ENCODE data around the gene RP9.

RP9 gene, protein sequence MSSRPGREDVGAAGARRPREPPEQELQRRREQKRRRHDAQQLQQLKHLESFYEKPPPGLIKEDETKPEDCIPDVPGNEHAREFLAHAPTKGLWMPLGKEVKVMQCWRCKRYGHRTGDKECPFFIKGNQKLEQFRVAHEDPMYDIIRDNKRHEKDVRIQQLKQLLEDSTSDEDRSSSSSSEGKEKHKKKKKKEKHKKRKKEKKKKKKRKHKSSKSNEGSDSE

DNA sequence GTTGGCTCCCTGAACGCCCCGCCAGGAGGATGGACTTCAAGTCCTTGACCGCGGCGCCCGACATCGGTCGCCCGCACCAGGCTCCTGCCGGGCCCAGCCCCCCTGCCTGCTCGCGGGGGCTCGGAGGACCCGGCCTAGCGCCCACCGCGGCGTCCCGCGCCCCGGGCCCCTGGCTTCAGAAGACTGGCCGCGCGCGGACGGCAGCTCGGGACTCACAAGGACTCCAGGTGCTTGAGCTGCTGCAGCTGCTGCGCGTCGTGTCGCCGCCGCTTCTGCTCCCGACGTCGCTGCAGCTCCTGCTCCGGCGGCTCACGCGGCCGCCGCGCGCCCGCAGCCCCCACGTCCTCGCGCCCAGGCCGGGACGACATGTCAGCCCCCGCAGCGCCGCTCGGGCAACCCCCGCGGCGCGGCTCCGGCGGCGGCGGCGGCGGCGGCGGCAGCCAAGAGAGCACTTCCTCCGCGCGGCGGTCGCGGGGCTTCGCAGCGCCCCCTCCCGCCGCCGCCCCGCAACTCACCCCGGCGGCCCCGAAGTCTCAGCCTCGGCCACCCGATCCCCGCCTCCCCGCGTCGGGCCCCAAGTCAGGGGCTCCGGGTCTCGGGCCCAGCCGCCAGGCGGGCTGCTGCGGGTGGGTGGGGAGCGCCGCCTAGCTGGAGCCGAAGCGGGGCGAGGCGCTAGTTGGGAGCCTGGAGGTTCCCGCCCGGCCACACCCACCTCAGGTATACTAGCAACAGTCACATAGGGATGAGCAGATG is at the start of gene RP9:
TSS of gene RP9 (minus strand) at position 400 of the 753 bp plus-strand sequence. CDS start at position 368, 32 bp downstream.
- peak; percentile 65 for DNase-seq (ENCODE audit: low read depth)

DNA sequence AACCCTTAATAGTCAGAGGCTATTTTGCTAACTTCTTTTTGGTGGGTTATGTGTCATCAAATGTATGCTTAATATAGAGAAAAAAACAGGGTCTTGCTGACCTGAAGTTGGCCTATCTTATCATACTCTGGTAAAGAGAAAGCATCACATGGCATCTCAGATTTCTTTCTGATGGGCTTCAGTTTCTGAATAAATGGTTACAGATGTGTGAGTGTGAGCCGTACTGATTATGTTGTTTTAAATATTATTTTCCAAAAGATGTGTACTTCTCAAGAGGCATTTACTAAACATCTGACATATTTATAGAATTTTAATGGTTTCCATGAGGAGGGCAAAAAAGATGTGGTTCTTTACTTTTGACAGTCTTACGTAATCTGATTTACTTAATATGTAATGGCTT is 48.6 kb upstream of the RP9 start:
- DNase-seq (ENCODE audit: low read depth): no peak

DNA sequence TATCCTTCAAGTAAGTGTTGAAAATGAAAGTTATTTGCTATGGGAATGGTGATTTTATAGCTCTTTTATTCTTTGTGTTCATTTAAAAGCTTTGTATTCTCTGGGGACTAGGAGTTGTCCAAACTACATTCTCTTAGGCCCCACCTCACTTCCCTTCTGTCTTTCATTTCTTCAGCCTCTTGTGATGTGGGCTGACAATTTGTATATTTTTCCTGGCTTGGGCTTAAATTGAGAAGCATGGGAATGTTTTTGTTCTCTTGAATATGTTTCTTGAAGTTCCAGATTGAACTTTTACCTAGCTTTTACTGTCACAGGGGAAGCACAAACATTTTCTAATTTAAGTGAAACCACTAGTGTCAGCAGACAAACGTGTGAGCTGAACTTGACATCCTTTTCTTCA is 48.1 kb upstream of the RP9 start:
- DNase-seq (ENCODE audit: low read depth): no peak

DNA sequence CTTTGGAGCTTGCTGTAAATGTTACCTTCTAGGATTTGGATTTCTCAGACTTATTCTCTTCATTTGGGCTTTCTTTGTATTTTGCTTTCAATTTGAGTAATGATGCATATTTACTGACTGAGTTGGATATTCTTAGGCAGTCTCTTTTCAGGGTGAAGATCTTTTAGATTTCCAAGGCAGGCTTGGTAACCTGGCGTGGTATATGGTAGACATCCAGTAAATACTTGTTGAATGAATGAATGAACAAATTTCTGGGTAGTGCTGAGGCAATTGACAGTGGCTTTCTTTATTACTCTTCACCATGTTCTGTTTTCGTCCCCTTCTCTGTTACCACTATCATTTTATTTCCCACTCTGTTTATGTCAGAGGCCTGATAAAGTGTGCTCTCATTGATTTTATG is 47.2 kb upstream of the RP9 start:
- no peak for DNase-seq (ENCODE audit: low read depth)

DNA sequence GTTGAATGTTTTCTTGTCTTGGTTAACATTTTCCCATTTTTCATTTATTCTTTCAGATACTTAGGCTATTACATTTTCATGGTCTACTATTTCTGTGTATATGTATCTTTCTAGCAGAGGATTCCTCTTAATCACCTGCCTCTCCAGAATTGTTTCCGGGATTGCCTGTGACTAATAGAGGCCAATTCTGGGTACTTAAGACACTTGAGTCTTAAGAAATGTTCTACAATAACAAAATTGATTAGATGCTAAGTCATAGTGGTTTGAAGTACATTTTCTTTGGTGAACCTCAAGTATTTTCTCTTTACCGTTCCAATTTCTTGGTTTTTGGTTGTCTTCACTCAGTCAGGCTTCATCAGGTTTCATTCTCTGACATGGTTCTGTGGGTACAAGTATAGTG is 46.6 kb upstream of the RP9 start:
- DNase-seq (ENCODE audit: low read depth): no peak

DNA sequence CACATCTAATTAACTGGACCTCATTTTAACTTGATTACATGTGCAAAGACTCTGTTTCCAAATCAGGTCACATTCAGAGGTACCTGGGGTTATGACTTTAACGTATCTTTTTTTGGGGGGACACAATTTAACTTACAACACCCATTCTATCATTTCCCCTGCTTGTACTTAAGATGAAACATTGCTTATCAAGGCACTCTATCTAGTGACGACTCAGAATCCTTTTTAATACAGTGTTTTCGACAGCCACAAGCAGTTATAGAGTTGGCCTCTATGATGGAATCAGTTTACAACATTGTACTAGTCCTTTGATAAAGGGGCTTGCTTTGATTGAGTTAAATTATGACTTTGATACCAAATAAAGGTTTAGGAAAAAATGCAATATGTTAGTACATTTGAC is 42.9 kb upstream of the RP9 start:
- no peak for DNase-seq (ENCODE audit: low read depth)

DNA sequence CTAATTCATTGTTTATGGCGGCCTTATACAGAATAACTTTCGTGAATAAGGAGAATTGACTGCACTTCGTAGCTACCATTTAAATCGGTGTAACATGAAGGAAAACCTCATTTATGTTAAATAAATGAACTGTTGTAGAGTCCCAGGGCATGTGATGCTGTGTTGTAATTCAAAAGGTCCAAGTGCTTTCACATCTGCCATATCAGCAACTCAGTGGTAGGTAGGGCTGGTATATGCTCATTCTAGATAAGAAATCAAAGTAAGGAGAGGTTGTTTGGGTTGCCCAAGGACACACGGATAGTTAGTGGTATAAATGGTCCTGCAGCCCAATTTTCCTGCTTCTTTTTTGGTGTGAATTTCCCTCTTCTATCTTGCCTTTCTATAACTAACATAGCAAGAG is 36.0 kb upstream of the RP9 start:
- no peak for DNase-seq (ENCODE audit: low read depth)

DNA sequence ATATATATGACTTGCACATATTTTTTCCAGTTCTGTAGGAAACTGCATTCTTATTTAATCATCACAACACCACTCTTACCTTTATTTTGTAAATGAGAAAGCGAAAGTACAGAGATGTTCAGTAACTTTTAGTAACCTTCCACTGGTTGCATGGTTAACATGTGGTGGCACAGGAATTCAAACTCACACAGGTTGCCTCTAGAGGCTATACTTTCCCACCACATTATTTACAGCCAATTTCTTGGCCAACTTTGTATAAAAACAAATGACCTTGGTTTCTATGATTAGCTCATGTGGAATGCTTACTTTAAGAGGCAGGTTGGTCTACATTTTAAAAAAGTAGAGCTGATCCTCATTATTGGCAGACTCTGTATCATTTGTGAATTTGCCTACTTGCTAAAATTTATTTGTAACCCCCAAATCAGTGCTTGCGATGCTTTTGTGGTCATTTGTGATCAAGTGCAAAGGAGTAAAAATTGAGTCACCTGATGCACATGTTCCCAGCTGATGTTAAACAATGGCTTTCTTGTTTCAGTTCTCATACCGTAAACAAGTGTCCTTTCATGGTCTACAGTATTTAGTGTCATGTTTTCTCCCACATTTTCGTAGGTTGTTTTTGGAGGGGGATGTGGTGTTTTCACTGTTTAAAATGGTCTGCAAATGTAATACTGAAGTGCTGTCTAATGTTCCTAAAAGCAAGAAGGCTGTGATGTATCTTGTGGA is 35.0 kb upstream of the RP9 start:
- DNase-seq (ENCODE audit: low read depth): no peak

DNA sequence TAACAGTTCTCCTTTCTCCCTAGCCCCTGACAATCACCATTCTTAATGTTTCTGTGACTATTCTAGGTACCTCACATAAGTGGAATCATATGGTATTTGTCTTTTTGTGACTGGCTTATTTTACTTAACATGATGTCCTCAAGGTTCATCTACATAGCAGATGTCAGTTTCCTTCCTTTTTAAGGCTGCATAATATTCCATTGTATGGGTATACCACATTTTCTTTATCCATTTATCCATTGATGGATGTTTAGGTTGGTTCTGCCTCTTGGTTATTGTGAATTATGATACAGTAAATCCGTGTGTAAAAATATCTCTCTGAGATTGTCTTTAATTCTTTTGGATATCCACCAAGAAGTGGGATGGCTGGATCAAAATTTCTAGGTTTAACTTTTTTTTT is 33.4 kb upstream of the RP9 start:
- DNase-seq (ENCODE audit: low read depth): no peak

DNA sequence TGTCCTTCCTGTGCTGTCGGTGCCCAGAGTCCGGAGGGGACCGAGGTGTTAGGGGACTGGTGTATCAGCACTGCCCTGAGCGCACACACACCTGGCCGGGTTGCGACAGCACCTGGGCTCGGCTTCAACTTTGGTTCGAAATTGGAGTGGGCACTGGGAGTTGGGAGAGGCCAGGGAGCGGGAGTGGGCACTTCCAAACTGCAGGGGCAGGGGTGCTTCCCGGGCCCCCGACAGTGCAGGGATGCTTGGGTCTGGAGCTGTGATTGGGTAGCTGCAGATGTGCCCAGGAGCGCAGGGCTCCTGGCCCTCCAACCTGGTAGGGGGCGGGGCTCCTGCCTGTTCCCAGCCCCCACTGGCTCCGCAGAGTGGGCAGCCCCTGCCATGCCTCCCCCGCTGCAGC is 27.9 kb upstream of the RP9 start:
- DNase-seq (ENCODE audit: low read depth): no peak

DNA sequence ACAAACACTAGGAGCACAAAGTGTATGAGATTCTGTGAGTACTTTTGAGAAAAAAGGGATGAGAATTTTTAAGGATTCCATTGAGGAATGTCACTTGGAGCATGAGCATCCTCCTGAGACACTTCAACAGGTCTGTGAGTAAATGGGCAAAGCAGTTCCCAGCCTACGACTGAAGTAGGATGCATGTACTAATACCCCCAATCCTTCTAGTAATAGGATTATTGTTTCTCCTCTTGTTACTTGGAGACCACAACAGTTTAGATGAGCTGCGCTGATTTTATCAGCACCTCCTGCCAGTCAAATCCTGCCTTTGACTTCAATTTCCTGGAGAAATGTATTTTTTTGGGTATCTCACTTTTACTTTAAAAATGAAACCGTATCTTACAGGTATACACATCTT is 21.0 kb upstream of the RP9 start:
- DNase-seq (ENCODE audit: low read depth): no peak

DNA sequence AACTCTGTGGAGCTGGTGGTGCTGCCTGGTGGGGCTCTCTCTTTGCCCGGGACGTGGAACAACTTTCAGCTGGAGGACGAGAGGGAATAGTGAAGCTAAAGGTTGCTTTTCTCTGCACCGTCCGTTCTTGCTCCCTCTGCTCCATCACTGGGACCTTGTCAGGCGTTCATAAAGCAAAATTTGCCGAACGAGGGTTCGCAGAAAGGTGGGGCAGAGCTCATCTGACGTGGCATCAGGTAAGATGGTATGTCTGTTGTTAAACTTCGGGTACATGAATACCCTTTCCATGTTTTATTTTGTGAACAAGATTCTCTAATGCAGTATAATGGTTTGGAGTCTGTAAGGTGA is 20.6 kb upstream of the RP9 start:
- DNase-seq (ENCODE audit: low read depth): no peak

DNA sequence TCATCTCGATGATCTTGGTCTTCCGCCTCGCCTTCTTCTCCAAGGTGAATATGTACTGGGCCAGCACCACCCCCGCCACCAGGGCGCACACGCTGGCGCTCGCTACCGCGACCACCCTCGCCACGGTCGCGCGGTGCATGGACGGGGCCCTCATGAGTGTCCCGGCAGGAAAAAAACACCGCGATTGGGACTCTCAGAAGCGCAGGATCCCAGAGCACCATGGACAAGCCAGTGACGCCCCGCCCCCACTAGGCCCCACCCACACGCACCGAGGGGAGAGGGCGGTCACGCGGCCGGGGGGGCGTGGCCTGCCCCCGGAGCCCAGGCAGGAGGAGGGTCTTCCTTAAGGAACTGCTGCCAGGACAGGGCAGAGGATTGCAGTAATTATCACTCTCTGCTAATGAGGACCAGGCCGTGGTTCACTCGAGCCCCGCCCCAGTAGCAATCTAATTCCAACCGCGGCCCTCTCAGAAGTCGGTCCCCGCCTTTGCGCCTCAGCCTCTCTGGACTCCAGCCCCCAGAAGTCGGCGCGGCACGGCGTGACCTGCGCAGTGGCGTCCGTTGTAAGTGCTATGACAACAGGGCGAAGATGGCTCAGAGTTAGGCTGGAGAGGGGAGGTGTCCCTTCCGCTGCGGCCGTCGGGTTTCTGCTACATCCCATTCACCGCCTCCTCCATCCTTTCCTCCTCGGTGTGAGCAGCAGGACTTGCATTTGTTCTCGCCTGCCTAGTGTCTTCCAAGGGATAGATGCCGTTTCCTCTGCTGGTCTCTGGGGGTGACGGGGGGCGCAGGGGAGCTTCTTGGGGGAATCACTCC is 20.0 kb upstream of the RP9 start, which contains the start of gene BBS9:
TSS of gene BBS9 (plus strand) at position 575 of the 816 bp plus-strand sequence. CDS start 16,689 bp downstream, outside the sequence.
- peak; percentile 83 for DNase-seq (ENCODE audit: low read depth)

DNA sequence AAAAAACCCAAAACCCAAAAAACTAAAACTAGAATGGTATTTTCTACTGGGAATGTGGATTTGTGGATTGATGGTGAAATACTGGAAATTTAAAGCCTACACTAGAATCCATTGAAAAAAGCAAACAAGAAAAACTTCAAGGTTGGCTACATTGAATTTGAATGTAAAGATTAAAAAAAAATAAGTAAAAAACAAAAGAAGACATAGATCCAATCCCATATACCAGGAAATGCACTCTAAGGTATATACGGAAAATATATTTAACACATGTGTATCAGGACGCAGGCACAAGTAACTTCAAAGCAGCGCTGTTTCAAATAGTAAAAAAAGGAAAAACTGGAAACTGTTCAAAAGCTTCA is 19.4 kb upstream of the RP9 start:
- DNase-seq (ENCODE audit: low read depth): no peak

DNA sequence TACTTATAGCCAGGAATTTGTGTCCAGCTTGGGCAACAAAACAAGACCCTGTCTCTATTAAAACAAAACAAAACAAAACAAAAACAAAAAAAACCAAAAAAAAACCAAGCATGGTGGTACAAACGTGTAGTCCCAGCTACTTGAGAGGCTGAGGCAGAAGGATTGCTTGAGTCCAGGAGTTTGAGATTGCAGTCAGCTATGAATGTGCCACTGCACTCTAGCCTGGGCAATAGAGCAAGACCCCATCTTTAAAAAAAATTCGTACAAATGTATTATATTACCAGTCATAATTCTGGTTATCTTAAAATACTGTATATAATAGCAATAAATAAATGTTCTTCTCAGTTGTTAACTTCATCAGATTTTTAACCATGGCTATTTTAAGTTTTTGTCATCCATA is 17.9 kb upstream of the RP9 start:
- no peak for DNase-seq (ENCODE audit: low read depth)

DNA sequence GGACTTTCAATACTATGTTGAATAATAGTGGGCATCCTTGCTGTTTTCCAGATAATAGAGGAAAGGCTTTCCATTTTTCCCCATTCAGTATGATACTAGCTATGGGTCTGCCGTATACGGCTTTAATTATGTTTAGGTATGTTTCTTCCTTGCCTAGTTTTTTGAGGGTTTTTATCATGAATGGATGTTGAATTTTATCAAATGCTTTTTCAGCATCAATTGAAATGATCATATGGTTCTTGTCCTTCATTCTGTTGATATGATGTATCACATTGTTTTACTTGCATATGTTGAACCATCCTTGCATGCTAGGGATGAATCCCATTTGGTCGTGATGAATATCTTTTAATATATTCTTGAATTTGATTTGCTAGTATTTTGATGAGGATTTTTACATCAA is 9.2 kb upstream of the RP9 start:
- no peak for DNase-seq (ENCODE audit: low read depth)

DNA sequence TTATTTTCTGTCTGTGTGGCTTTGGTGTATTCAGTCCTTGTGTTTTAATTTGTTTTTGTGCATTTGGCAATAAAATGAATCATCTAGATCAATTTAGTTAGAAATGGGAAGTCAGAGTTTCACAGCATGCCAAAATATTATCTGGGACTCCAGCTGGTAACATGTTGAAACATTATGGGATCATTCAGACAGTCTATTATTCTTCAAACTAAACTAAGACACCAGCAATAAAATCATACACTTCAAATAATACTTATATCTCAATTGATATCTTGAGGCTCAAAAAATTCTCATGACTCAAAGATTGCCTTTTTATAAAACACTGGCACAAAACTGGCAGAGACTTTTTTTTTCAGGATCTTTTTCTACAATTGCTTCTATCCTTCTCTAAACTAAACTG is 5.8 kb upstream of the RP9 start:
- DNase-seq (ENCODE audit: low read depth): no peak

DNA sequence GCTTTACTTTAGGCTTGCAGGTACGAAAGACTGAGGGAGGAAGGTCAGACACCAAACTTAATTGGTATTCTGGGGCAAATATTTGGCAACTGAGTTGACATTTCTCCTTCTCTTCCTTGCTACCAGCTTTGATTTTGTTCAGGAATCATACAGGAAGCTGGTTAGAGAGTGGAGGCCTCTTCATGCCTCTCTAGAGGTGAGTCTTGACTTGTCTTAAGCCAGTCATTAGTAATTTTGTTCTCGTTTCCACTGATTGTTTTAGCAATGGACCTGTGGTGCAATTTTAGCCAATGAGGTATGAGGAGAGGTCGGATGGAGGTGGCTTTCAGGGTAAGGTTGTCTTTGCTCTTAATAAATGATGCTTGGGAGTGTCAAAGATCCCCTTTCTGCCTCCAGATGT is 2.4 kb upstream of the RP9 start:
- DNase-seq (ENCODE audit: low read depth): no peak

DNA sequence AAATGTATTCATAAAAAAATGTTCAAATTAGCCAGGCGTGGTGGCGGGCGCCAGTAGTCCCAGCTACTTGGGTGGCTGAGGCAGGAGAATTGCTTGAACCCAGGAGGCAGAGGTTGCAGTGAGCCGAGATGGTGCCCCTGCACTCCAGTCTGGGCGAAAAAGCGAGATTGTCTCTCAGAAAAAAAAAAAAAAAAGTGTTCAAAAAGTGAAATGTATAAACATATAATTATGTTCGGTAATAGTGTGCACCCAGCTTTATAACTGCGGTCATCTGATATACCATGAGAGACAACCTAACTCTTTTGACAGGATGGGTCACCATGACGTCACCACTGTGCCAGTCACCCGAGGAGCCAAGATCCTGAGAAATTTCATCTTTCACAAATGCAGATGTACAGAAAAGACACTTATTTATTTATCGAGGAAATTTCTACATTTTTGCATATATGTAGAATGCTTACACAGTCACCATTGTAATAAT is 594 bp upstream of the RP9 start:
- no peak for DNase-seq (ENCODE audit: low read depth)

DNA sequence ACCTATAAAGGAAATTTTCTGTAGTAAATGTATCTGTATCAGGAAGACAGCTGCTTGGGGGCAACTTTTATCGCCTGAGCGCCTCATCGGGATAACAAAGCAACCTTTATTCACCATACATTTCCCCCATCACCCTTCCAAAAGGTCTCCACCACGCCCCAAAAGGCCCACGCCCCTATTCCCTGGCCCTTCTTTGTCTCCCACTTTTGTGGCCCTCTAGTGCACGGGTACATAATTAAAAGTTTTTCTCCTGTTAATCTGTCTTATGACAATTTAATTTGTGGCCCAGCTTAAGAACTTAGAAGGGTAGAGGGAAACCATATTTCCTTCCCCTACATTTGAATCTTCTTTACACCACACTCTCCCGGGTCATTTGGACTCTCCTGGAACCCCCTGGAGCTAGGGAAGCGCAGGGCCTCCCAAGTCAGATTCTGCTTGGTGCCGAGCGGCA is 625 bp downstream of the RP9 start:
- no peak for DNase-seq (ENCODE audit: low read depth)

DNA sequence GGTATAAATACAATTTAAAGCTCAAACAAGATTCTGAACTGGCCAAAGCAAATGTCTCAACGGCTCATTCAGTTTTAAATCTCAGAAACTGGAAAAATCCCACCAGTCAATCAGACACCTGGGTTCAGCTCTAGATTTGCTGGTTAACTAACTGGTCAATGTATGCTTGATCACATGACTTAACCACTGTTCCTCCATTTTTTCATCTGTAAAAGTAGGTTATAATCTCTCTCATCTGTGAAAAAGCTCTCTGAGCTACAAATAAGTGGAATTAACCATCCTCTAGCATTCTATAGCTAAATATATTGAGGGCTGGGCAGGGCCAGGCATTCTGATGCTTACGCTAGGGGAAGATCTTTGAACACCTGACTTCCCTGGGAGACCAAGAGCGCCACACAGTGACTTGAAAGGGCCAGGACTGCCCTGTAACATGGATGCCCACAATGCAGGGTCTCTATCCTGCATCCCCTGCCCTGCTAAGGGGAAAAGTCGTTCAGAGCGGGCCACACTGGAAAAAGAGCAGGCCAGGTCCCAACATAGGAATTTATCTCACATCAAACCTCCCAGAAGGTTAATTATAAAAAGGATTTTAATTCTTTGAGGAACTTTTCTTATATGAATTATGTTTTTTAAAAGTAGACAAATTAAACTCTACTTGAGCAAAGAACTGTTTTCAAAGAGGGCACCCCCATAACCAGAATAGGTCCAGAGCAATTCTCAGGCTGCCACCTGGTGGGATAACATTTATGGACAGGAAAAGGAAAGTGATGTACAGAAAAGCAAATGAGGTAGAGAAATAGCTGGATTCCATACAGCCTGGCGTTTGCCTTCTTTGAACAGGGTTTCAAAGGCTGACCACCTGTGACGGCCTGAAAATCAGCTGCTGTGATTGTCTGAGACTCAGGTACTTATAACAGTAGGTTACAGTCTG is 1.8 kb downstream of the RP9 start:
- DNase-seq (ENCODE audit: low read depth): peak; percentile 23
